BLaER1 treated with 17β-estradiol and CSF1 and Interleukin-3, amounts not matched to agents 10 nM and 100 nM (cell line): Measurements from ENCODE around the gene GRID1.
"Not testable (repeated sequence)": the region's sequence is repeated elsewhere in the genome, so short reads cannot be mapped to it uniquely, and the experiment has no call there.

Experiments used
- H3K27ac ChIP-seq, 11 experiments: shearing (Covaris generic); formaldehyde crosslinking; 2 replicates each; pipeline ENCODE4 v1.8.1; 2022
- H3K27me3 ChIP-seq, 11 experiments: shearing (Covaris generic); formaldehyde crosslinking; 2 replicates each; pipeline ENCODE4 v1.8.1; 2022
- H3K36me3 ChIP-seq, 11 experiments: shearing (Covaris generic); formaldehyde crosslinking; 2 replicates each; pipeline ENCODE4 v1.8.1; 2022
- H3K4me1 ChIP-seq, 10 experiments: shearing (Covaris generic); formaldehyde crosslinking; 2 replicates each; pipeline ENCODE4 v1.8.1; 2022
- H3K4me2 ChIP-seq, 11 experiments: shearing (Covaris generic); formaldehyde crosslinking; 2 replicates each; pipeline ENCODE4 v1.8.1; 2022
- H3K4me3 ChIP-seq, 10 experiments: shearing (Covaris generic); formaldehyde crosslinking; 2 replicates each; pipeline ENCODE4 v1.8.1; 2022
- H3K9ac ChIP-seq, 11 experiments: shearing (Covaris generic); formaldehyde crosslinking; 2 replicates each; pipeline ENCODE4 v1.8.1; 2022
- H3K9me3 ChIP-seq, 11 experiments: shearing (Covaris generic); formaldehyde crosslinking; replicated peaks in 1 of 11; 2 replicates each; pipeline ENCODE4 v1.8.1; 2022
- H4K20me1 ChIP-seq, 11 experiments: shearing (Covaris generic); formaldehyde crosslinking; 2 replicates each; pipeline ENCODE4 v1.8.1; 2022
- Cebpa-rat ChIP-seq, 11 experiments: shearing (Covaris generic); IDR thresholded peaks; 2 replicates each; pipeline ENCODE4 v1.8.1; 2022

Gene GRID1

GRCh38 chr10:86177537-86178155 is 188.9 kb downstream of the GRID1 start:
- H4K20me1 ChIP-seq, result peaks cover 0 to 14% (median 0%) of the 10 kb centered on the region in 11 experiments; a peak in 1 of 22 replicates
- TF ChIP-seq Cebpa-rat (IDR thresholded peaks at IDR 0.05), result no peak

GRCh38 chr10:86176850-86177536 is 189.6 kb downstream of the GRID1 start:
- Histone ChIP-seq H3K9me3 (0 out of 22 replicates have a peak, but pooled peaks cover 0 to 6% (median 0%) of the 10 kb centered on the region in 11 experiments), H3K4me1 (no peaks in the 10 kb centered on the region), H4K20me1 (peaks cover 0 to 14% (median 0%) of the 10 kb centered on the region in 11 experiments; a peak in 1 of 22 replicates), H3K36me3 (no peaks in the 10 kb centered on the region), H3K4me3 (no peak overlapping the region), H3K4me2 (no peak overlapping the region), H3K9ac (no peak overlapping the region), H3K27me3 (no peaks in the 10 kb centered on the region), H3K27ac (no peak overlapping the region)
- no peak for TF ChIP-seq Cebpa-rat (IDR thresholded peaks at IDR 0.05)

More at GRCh38 chr10:86177537-86178155, 188.9 kb downstream of the GRID1 start:
- no peak overlapping the region for H3K4me3 ChIP-seq
- H3K4me2 ChIP-seq, result no peak overlapping the region
- H3K4me1 ChIP-seq, result no peaks in the 10 kb centered on the region
- 0 out of 22 replicates have a peak, but pooled peaks cover 0 to 6% (median 0%) of the 10 kb centered on the region in 11 experiments for H3K9me3 ChIP-seq
- no peak overlapping the region for H3K27ac ChIP-seq
- no peaks in the 10 kb centered on the region for H3K36me3 ChIP-seq
- H3K27me3 ChIP-seq, result no peaks in the 10 kb centered on the region
- H3K9ac ChIP-seq, result no peak overlapping the region

GRCh38 chr10:86175476-86175875 is 191.1 kb downstream of the GRID1 start:
- H3K9me3 ChIP-seq, H3K36me3 ChIP-seq, H3K4me2 ChIP-seq, H4K20me1 ChIP-seq, H3K27me3 ChIP-seq, H3K4me3 ChIP-seq, H3K9ac ChIP-seq, H3K27ac ChIP-seq: not testable (repeated sequence)
- H3K4me1 ChIP-seq, result peaks cover 9 to 12% (median 10%) of the 10 kb centered on the region in 10 experiments

GRCh38 chr10:86172301-86172700 is 194.3 kb downstream of the GRID1 start:
- Histone ChIP-seq H3K4me1 (peaks cover 18 to 22% (median 21%) of the 10 kb centered on the region in 10 experiments), H3K4me3 (no peak overlapping the region), H3K9me3 (0 out of 22 replicates have a peak, but pooled peaks cover 0 to 6% (median 0%) of the 10 kb centered on the region in 11 experiments), H4K20me1 (peaks cover 0 to 9% (median 0%) of the 10 kb centered on the region in 11 experiments; a peak in 2 of 22 replicates), H3K9ac (no peak overlapping the region), H3K27me3 (no peaks in the 10 kb centered on the region), H3K27ac (no peak overlapping the region), H3K4me2 (no peak overlapping the region), H3K36me3 (no peaks in the 10 kb centered on the region)
- TF ChIP-seq Cebpa-rat (IDR thresholded peaks at IDR 0.05), result no peak

- Histone ChIP-seq H3K36me3 (no peaks in the 10 kb centered on the region), H3K4me1 (peaks cover 18 to 22% (median 21%) of the 10 kb centered on the region in 10 experiments), H3K9me3 (0 out of 22 replicates have a peak, but pooled peaks cover 0 to 6% (median 0%) of the 10 kb centered on the region in 11 experiments), H3K27ac (no peak overlapping the region), H4K20me1 (peaks cover 0 to 9% (median 0%) of the 10 kb centered on the region in 11 experiments; a peak in 2 of 22 replicates), H3K27me3 (no peaks in the 10 kb centered on the region), H3K4me3 (no peak overlapping the region), H3K9ac (no peak overlapping the region), H3K4me2 (peak overlapping the region; percentile 33 to 69 (median 60))
- TF ChIP-seq Cebpa-rat (IDR thresholded peaks at IDR 0.05), result no peak
Measured at GRCh38 chr10:86170255-86171108, 196.1 kb downstream of the GRID1 start.

GRCh38 chr10:86169506-86170254 is 196.9 kb downstream of the GRID1 start:
- H4K20me1 ChIP-seq, result peaks cover 0 to 9% (median 0%) of the 10 kb centered on the region in 11 experiments; a peak in 2 of 22 replicates
- H3K9ac ChIP-seq, result no peak overlapping the region
- no peaks in the 10 kb centered on the region for H3K9me3 ChIP-seq
- H3K4me3 ChIP-seq, result no peak overlapping the region
- H3K36me3 ChIP-seq, result no peaks in the 10 kb centered on the region
- peaks cover 18 to 22% (median 21%) of the 10 kb centered on the region in 10 experiments for H3K4me1 ChIP-seq
- no peak overlapping the region for H3K27ac ChIP-seq
- H3K27me3 ChIP-seq, result no peaks in the 10 kb centered on the region
- H3K4me2 ChIP-seq, result peak overlapping the region; percentile 33 to 69 (median 60); a peak in 19 of 22 replicates
- TF ChIP-seq Cebpa-rat (IDR thresholded peaks at IDR 0.05), result no peak

GRCh38 chr10:86169066-86169465 is 197.5 kb downstream of the GRID1 start:
- no peak overlapping the region for H3K9ac ChIP-seq
- no peak overlapping the region for H3K4me3 ChIP-seq
- TF ChIP-seq Cebpa-rat (IDR thresholded peaks at IDR 0.05), result no peak
- no peaks in the 10 kb centered on the region for H3K27me3 ChIP-seq
- H3K36me3 ChIP-seq, result no peaks in the 10 kb centered on the region
- H3K9me3 ChIP-seq, result no peaks in the 10 kb centered on the region
- H3K27ac ChIP-seq, result no peak overlapping the region
- peaks cover 18 to 22% (median 21%) of the 10 kb centered on the region in 10 experiments for H3K4me1 ChIP-seq
- no peak overlapping the region for H3K4me2 ChIP-seq
- peaks cover 0 to 9% (median 0%) of the 10 kb centered on the region in 11 experiments; a peak in 2 of 22 replicates for H4K20me1 ChIP-seq

GRCh38 chr10:86168256-86168655 is 198.3 kb downstream of the GRID1 start:
- Histone ChIP-seq H3K9ac (no peak overlapping the region), H3K9me3 (no peaks in the 10 kb centered on the region), H3K4me3 (no peak overlapping the region), H3K27me3 (no peaks in the 10 kb centered on the region), H3K4me2 (no peak overlapping the region), H4K20me1 (peaks cover 0 to 9% (median 0%) of the 10 kb centered on the region in 11 experiments; a peak in 2 of 22 replicates), H3K4me1 (peaks cover 18 to 22% (median 21%) of the 10 kb centered on the region in 10 experiments), H3K27ac (no peak overlapping the region), H3K36me3 (no peaks in the 10 kb centered on the region)
- no peak for TF ChIP-seq Cebpa-rat (IDR thresholded peaks at IDR 0.05)
